HepG2 (cell line): ENCODE data around the gene CAPRIN1. TPM values are rescaled to one million over a fixed set of nuclear protein-coding genes. Genes with fewer than 3 reads are reported as not detected.
A peak's percentile ranks its signal among the peaks of the same experiment; 100 is the strongest.

Source experiments
- ERF ChIP-seq: IDR thresholded peaks from 2 replicates; pipeline ENCODE4 v1.6.1; 2018; ENCODE audit warnings: missing biosample characterization, missing genetic modification reagents
- ETV6 ChIP-seq: sonication (generic); formaldehyde crosslinking; conservative IDR thresholded peaks from 2 replicates; pipeline ENCODE4 v1.4.0; 2020; ENCODE audit warnings: missing genetic modification reagents
- FOXA1 ChIP-seq, 2 experiments: fragments of 450-650 bp in 1 of 2; sonication (generic) in 1 of 2; formaldehyde crosslinking in 1 of 2; IDR thresholded peaks; 2 replicates each; pipeline versions ENCODE4 v1.4.0 to v1.6.1; 2016 to 2020; ENCODE audit warnings: missing genetic modification reagents in 1 of 2
- MED1 ChIP-seq: sonication (generic); formaldehyde crosslinking; IDR thresholded peaks from 2 replicates; pipeline ENCODE4 v1.4.0; 2020; ENCODE audit warnings: missing genetic modification reagents
- NFE2 ChIP-seq: sonication (generic); formaldehyde crosslinking; IDR thresholded peaks from 2 replicates; pipeline ENCODE4 v1.4.0; 2020; ENCODE audit warnings: missing genetic modification reagents
- NFE2L1 ChIP-seq: sonication (generic); formaldehyde crosslinking; IDR thresholded peaks from 2 replicates; pipeline ENCODE4 v1.4.0; 2020; ENCODE audit warnings: missing genetic modification reagents, mild to moderate bottlenecking, borderline replicate concordance
- NFIB ChIP-seq: sonication (generic); formaldehyde crosslinking; IDR thresholded peaks from 2 replicates; pipeline ENCODE4 v1.9.0; 2021; ENCODE audit warnings: missing genetic modification reagents, mild to moderate bottlenecking, borderline replicate concordance
- YEATS4 ChIP-seq: sonication (generic); formaldehyde crosslinking; IDR thresholded peaks from 2 replicates; pipeline ENCODE4 v1.4.0; 2020; ENCODE audit warnings: missing genetic modification reagents, borderline replicate concordance
- ZBTB21 ChIP-seq: sonication (generic); formaldehyde crosslinking; IDR thresholded peaks from 2 replicates; pipeline ENCODE4 v1.4.0; 2020; ENCODE audit warnings: missing genetic modification reagents
- ZGPAT ChIP-seq: IDR thresholded peaks from 2 replicates; pipeline ENCODE4 v1.6.1; 2016; ENCODE audit warnings: mild to moderate bottlenecking
- ZNF331 ChIP-seq: sonication (generic); formaldehyde crosslinking; IDR thresholded peaks from 2 replicates; pipeline ENCODE4 v1.4.0; 2020; ENCODE audit warnings: missing genetic modification reagents
- ZNF775 ChIP-seq: sonication (generic); formaldehyde crosslinking; IDR thresholded peaks from 2 replicates; pipeline ENCODE4 v1.4.0; 2020; ENCODE audit warnings: missing genetic modification reagents, mild to moderate bottlenecking, moderate library complexity, borderline replicate concordance
- ZSCAN12 ChIP-seq: sonication (generic); formaldehyde crosslinking; IDR thresholded peaks from 2 replicates; pipeline ENCODE4 v1.9.0; 2021; ENCODE audit warnings: mild to moderate bottlenecking, missing genetic modification reagents
- polyA plus RNA-seq, 8 experiments: library from polyadenylated mRNA; depleted of rRNA in 3 of 8; stranded (reverse) in 7 of 8; unstranded in 1 of 8; fragments of >200 nt; fragmentation: Illumina TruSeq in 4 of 8; extraction: Trizol in 4 of 8; gene quantifications; 2 replicates each; pipeline versions ENCODE4 v1.2.1 to v1.2.3, GENCODE V29; 2011 to 2016; ENCODE audit warnings: low read depth in 4 of 8, missing spikeins in 1 of 8, mixed read lengths in 1 of 8; ENCODE audit not compliant: insufficient read depth in 1 of 8
- total RNA-seq, 5 experiments: library from RNA; depleted of rRNA; stranded (reverse); fragments of >200 nt; fragmentation: Illumina TruSeq; extraction: Trizol; gene quantifications; 2 replicates each; pipeline ENCODE4 v1.2.3, GENCODE V29; 2016; ENCODE audit warnings: low read depth in 1 of 5
- TF ChIP-seq, protein P1 (sequence below): sonication (generic); formaldehyde crosslinking; IDR thresholded peaks from 2 replicates; pipeline ENCODE4 v1.4.0; 2020; ENCODE audit warnings: mild to moderate bottlenecking, missing genetic modification reagents
- TF ChIP-seq, protein P2 (sequence below): sonication (generic); formaldehyde crosslinking; IDR thresholded peaks from 2 replicates; pipeline ENCODE4 v1.8.1; 2023; ENCODE audit warnings: mild to moderate bottlenecking, missing genetic modification reagents
- TF ChIP-seq, protein P3 (sequence below), 2 experiments: fragments of 450-650 bp in 1 of 2; sonication (generic) in 1 of 2; formaldehyde crosslinking; IDR thresholded peaks; 2 replicates each; pipeline versions ENCODE4 v1.5.0 to v1.8.0; 2020 to 2022; ENCODE audit warnings: mild to moderate bottlenecking in 1 of 2, missing genetic modification reagents in 1 of 2
- TF ChIP-seq, protein P4 (sequence below): sonication (generic); formaldehyde crosslinking; IDR thresholded peaks from 2 replicates; pipeline ENCODE4 v1.9.0; 2022; ENCODE audit warnings: missing genetic modification reagents, mild to moderate bottlenecking, borderline replicate concordance
- TF ChIP-seq, protein P5 (sequence below): sonication (generic); formaldehyde crosslinking; IDR thresholded peaks from 2 replicates; pipeline ENCODE4 v1.5.0; 2020; ENCODE audit warnings: missing genetic modification reagents, mild to moderate bottlenecking, borderline replicate concordance

Gene CAPRIN1
- total and polyA plus RNA-seq, 2 of the 13 experiments (the other 11 are each of a cell fraction or from before 2014, with no cell fraction given) = 114 to 162 TPM

- TF ChIP-seq, protein P1, sequence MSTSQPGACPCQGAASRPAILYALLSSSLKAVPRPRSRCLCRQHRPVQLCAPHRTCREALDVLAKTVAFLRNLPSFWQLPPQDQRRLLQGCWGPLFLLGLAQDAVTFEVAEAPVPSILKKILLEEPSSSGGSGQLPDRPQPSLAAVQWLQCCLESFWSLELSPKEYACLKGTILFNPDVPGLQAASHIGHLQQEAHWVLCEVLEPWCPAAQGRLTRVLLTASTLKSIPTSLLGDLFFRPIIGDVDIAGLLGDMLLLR = peak; percentile 94; the same call in 1 of the 2 replicates
- no peak for TF ChIP-seq ZSCAN12 (CRISPR knock-in tag)
- TF ChIP-seq, protein P2, sequence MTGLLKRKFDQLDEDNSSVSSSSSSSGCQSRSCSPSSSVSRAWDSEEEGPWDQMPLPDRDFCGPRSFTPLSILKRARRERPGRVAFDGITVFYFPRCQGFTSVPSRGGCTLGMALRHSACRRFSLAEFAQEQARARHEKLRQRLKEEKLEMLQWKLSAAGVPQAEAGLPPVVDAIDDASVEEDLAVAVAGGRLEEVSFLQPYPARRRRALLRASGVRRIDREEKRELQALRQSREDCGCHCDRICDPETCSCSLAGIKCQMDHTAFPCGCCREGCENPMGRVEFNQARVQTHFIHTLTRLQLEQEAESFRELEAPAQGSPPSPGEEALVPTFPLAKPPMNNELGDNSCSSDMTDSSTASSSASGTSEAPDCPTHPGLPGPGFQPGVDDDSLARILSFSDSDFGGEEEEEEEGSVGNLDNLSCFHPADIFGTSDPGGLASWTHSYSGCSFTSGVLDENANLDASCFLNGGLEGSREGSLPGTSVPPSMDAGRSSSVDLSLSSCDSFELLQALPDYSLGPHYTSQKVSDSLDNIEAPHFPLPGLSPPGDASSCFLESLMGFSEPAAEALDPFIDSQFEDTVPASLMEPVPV (CRISPR knock-in tag) = peak; percentile 62; the same call in 1 of the 2 replicates
- TF ChIP-seq ZNF775 (CRISPR knock-in tag) = no peak
- TF ChIP-seq, protein P3, sequence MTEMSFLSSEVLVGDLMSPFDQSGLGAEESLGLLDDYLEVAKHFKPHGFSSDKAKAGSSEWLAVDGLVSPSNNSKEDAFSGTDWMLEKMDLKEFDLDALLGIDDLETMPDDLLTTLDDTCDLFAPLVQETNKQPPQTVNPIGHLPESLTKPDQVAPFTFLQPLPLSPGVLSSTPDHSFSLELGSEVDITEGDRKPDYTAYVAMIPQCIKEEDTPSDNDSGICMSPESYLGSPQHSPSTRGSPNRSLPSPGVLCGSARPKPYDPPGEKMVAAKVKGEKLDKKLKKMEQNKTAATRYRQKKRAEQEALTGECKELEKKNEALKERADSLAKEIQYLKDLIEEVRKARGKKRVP (CRISPR knock-in tag; IDR thresholded peaks at IDR 0.05) = peak in 1 of 2 experiments; percentile 59; a peak in 2 of 4 replicates
- no peak for TF ChIP-seq ZBTB21 (CRISPR knock-in tag)
- peak; percentile 97 for TF ChIP-seq YEATS4 (CRISPR knock-in tag)
- no peak for TF ChIP-seq NFE2 (CRISPR knock-in tag)
- TF ChIP-seq ZNF331 (CRISPR knock-in tag) = peak; percentile 86
- TF ChIP-seq MED1 (CRISPR knock-in tag) = peak; percentile 85
- TF ChIP-seq ZGPAT (CRISPR knock-in tag) = peak; percentile 89
- no peak for TF ChIP-seq FOXA1 (IDR thresholded peaks at IDR 0.05)
- 0 out of 2 replicates have a peak, but pooled peaks have one; percentile 29 for TF ChIP-seq FOXA1 (CRISPR knock-in tag; IDR thresholded peaks at IDR 0.05)
- TF ChIP-seq ETV6 (CRISPR knock-in tag) = 0 out of 2 replicates have a peak, but pooled peaks have one; percentile 16
- no peak for TF ChIP-seq NFIB (CRISPR knock-in tag)
- TF ChIP-seq, protein P4, sequence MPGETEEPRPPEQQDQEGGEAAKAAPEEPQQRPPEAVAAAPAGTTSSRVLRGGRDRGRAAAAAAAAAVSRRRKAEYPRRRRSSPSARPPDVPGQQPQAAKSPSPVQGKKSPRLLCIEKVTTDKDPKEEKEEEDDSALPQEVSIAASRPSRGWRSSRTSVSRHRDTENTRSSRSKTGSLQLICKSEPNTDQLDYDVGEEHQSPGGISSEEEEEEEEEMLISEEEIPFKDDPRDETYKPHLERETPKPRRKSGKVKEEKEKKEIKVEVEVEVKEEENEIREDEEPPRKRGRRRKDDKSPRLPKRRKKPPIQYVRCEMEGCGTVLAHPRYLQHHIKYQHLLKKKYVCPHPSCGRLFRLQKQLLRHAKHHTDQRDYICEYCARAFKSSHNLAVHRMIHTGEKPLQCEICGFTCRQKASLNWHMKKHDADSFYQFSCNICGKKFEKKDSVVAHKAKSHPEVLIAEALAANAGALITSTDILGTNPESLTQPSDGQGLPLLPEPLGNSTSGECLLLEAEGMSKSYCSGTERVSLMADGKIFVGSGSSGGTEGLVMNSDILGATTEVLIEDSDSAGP = peak; percentile 95; the same call in 1 of the 2 replicates
- TF ChIP-seq, protein P5, sequence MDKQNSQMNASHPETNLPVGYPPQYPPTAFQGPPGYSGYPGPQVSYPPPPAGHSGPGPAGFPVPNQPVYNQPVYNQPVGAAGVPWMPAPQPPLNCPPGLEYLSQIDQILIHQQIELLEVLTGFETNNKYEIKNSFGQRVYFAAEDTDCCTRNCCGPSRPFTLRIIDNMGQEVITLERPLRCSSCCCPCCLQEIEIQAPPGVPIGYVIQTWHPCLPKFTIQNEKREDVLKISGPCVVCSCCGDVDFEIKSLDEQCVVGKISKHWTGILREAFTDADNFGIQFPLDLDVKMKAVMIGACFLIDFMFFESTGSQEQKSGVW (CRISPR knock-in tag) = no peak
- peak; percentile 90 for TF ChIP-seq ERF
- TF ChIP-seq NFE2L1 (CRISPR knock-in tag) = no peak
Observed at GRCh38 chr11:34105079-34105956, 53.8 kb downstream of the CAPRIN1 start, which contains the start of gene NAT10 (continued).
